HepG2 (cell line): ENCODE data around the gene SLC26A3. TPM values are rescaled to one million over a fixed set of nuclear protein-coding genes. Genes with fewer than 3 reads are reported as not detected.

ENCODE experiments used
- ATAC-seq: fragments of 200-7000 bp; cut with Tn5 transposase; 3 replicates; pipeline ENCODE4 v1.9.1; 2020; ENCODE audit warnings: mild to moderate bottlenecking, moderate library complexity
- BruUV-seq: library from RNA; stranded (reverse); fragments of 400-500 nt; replicated peaks from 2 replicates; lab custom pipeline; 2021; lab: Mats Ljungman, UMichigan
- CTCF ChIA-PET: fragments of 300-600 bp; formaldehyde crosslinking; extraction: SDS; loops from one replicate; lab custom pipeline; 2021; ENCODE audit warnings: low total read pairs, inconsistent platforms, low intra/inter-chr PET ratio; lab: Yijun Ruan, JAX
- POLR2A ChIA-PET: fragments of 350-600 bp; sonication (Branson Sonifier 250); formaldehyde crosslinking; loops from one replicate; lab custom pipeline; 2020; ENCODE audit warnings: antibody characterized with exemption, inconsistent platforms; lab: Yijun Ruan, JAX
- DNase-seq: peaks from one replicate; pipeline ENCODE4 v3.0.0-alpha.2; 2015; ENCODE audit warnings: low spot score
- FAIRE-seq: peaks from 3 replicates; lab custom pipeline; 2011; peaks lifted over from hg19 to GRCh38; lab: Jason Lieb, UNC
- H2AFZ ChIP-seq: one replicate; pipeline ENCODE4 v1.6.1; 2011; ENCODE audit warnings: low read length, inconsistent platforms
- H3K27ac ChIP-seq: fragments of 300-600 bp; 3 replicates; pipeline ENCODE4 v1.8.0; 2011; ENCODE audit warnings: mixed run types, mild to moderate bottlenecking, mixed read lengths, low read length, inconsistent platforms; ENCODE audit not compliant: insufficient read depth; ENCODE audit errors: extremely low read length
- H3K27me3 ChIP-seq, 2 experiments: fragments of 200-600 bp in 1 of 2; 2 replicates in 1 of 2; 3 replicates in 1 of 2; pipeline versions ENCODE4 v1.6.0 to v1.8.0; 2011; ENCODE audit warnings: low read length in 2 of 2, mild to moderate bottlenecking in 2 of 2, moderate library complexity in 2 of 2, inconsistent platforms in 1 of 2; ENCODE audit not compliant: insufficient read depth in 2 of 2, control insufficient read depth in 1 of 2
- H3K36me3 ChIP-seq, 2 experiments: fragments of 200-600 bp in 1 of 2; replicated peaks in 1 of 2; 2 replicates in 1 of 2; 3 replicates in 1 of 2; pipeline versions ENCODE4 v1.5.1 to v1.8.0; 2011; ENCODE audit warnings: low read length in 2 of 2, inconsistent platforms in 1 of 2; ENCODE audit not compliant: insufficient read depth in 2 of 2, control insufficient read depth in 1 of 2
- H3K4me1 ChIP-seq: 2 replicates; pipeline ENCODE4 v1.5.1; 2012; ENCODE audit warnings: low read length, inconsistent platforms; ENCODE audit not compliant: insufficient read depth
- H3K4me2 ChIP-seq: 2 replicates; pipeline ENCODE4 v1.6.0; 2011; ENCODE audit warnings: low read depth, low read length, inconsistent platforms
- H3K4me3 ChIP-seq, 3 experiments: fragments of 200-600 bp in 1 of 3; sonication (generic), shearing (Covaris generic) in 1 of 3; replicated peaks in 1 of 3; 2 replicates each; pipeline ENCODE4 v1.5.1; 2011 to 2016; ENCODE audit warnings: low read length in 3 of 3, inconsistent platforms in 2 of 3, low read depth in 2 of 3, mild to moderate bottlenecking in 2 of 3, control low read depth in 1 of 3, mixed read lengths in 1 of 3; ENCODE audit not compliant: insufficient read depth in 1 of 3
- H3K79me2 ChIP-seq: one replicate; pipeline ENCODE4 v1.6.1; 2011; ENCODE audit warnings: low read length, inconsistent platforms; ENCODE audit not compliant: insufficient read depth
- H3K9ac ChIP-seq: 2 replicates; pipeline ENCODE4 v1.6.0; 2011; ENCODE audit warnings: mild to moderate bottlenecking, low read depth, low read length, inconsistent platforms; ENCODE audit not compliant: insufficient read depth
- H3K9me3 ChIP-seq: 2 replicates; pipeline ENCODE4 v1.5.1; 2012; ENCODE audit warnings: mild to moderate bottlenecking, low read length
- H4K20me1 ChIP-seq: 2 replicates; pipeline ENCODE4 v1.6.0; 2011; ENCODE audit warnings: inconsistent platforms, mild to moderate bottlenecking, low read length, moderate library complexity; ENCODE audit not compliant: insufficient read depth
- ARID3A ChIP-seq: IDR thresholded peaks from 2 replicates; pipeline ENCODE4 v1.6.1; 2012; ENCODE audit warnings: low read depth, low read length, improper control_type of control experiment
- ARNTL ChIP-seq: sonication (generic); formaldehyde crosslinking; IDR thresholded peaks from 2 replicates; pipeline ENCODE4 v1.4.0; 2020; ENCODE audit warnings: mild to moderate bottlenecking, missing genetic modification reagents
- JUN ChIP-seq: sonication (generic); formaldehyde crosslinking; IDR thresholded peaks from 2 replicates; pipeline ENCODE4 v1.4.0; 2020; ENCODE audit warnings: mild to moderate bottlenecking, missing genetic modification reagents
- PITX1 ChIP-seq: sonication (generic); formaldehyde crosslinking; IDR thresholded peaks from 2 replicates; pipeline ENCODE4 v1.5.1; 2020; ENCODE audit warnings: mild to moderate bottlenecking, missing genetic modification reagents
- SMC3 ChIP-seq: IDR thresholded peaks from 2 replicates; pipeline ENCODE4 v1.6.1; 2011; ENCODE audit warnings: low read length, improper control_type of control experiment
- SNAPC4 ChIP-seq: sonication (generic); formaldehyde crosslinking; IDR thresholded peaks from 2 replicates; pipeline ENCODE4 v1.4.0; 2020; ENCODE audit warnings: mild to moderate bottlenecking, missing genetic modification reagents
- SOX13 ChIP-seq, 3 experiments: fragments of 450-650 bp in 1 of 3; sonication (generic) in 1 of 3; formaldehyde crosslinking in 1 of 3; IDR thresholded peaks in 2 of 3; conservative IDR thresholded peaks in 1 of 3; 2 replicates each; pipeline versions ENCODE4 v1.5.0 to v1.6.1; 2016 to 2020; ENCODE audit warnings: antibody characterized with exemption in 1 of 3, mild to moderate bottlenecking in 1 of 3, missing compliant biosample characterization in 1 of 3, missing genetic modification reagents in 1 of 3, moderate library complexity in 1 of 3
- ZFP36L2 ChIP-seq: sonication (generic); formaldehyde crosslinking; IDR thresholded peaks from 2 replicates; pipeline ENCODE4 v1.4.0; 2020; ENCODE audit warnings: missing genetic modification reagents
- ZNF670 ChIP-seq: sonication (generic); formaldehyde crosslinking; IDR thresholded peaks from 2 replicates; pipeline ENCODE4 v1.8.0; 2022; ENCODE audit warnings: mild to moderate bottlenecking, missing genetic modification reagents, borderline replicate concordance
- ZNF687 ChIP-seq: sonication (generic); formaldehyde crosslinking; IDR thresholded peaks from 2 replicates; pipeline ENCODE4 v1.5.1; 2020; ENCODE audit warnings: mild to moderate bottlenecking, missing genetic modification reagents, moderate library complexity
- ZNF747 ChIP-seq: sonication (generic); formaldehyde crosslinking; IDR thresholded peaks from 2 replicates; pipeline ENCODE4 v1.8.1; 2023; ENCODE audit warnings: missing genetic modification reagents, mild to moderate bottlenecking, borderline replicate concordance
- WGBS: methylation state at CpG from one replicate; pipeline ENCODE4 v1.1.6; 2017; ENCODE audit warnings: low lambda C conversion rate; 5-methylcytosine and 5-hydroxymethylcytosine counted together
- in situ Hi-C: cut with HindIII; loops from 2 replicates; pipeline ENCODE4 v1.10.0; 2017; ENCODE audit warnings: low pct_unique_long_range_greater_than_20kb; ENCODE audit not compliant: extremely low pct_ligation_motif_present
- intact Hi-C: fragments of 100-400 bp; cut with micrococcal nuclease; formaldehyde crosslinking; loops from one replicate; pipeline ENCODE4 v1.10.0; 2022; ENCODE audit not compliant: unreplicated experiment
- polyA plus RNA-seq, 8 experiments: library from polyadenylated mRNA; depleted of rRNA in 3 of 8; stranded (reverse) in 7 of 8; unstranded in 1 of 8; fragments of >200 nt; fragmentation: Illumina TruSeq in 4 of 8; extraction: Trizol in 4 of 8; gene quantifications; 2 replicates each; pipeline versions ENCODE4 v1.2.1 to v1.2.3, GENCODE V29; 2011 to 2016; ENCODE audit warnings: low read depth in 4 of 8, missing spikeins in 1 of 8, mixed read lengths in 1 of 8; ENCODE audit not compliant: insufficient read depth in 1 of 8
- total RNA-seq, 5 experiments: library from RNA; depleted of rRNA; stranded (reverse); fragments of >200 nt; fragmentation: Illumina TruSeq; extraction: Trizol; gene quantifications; 2 replicates each; pipeline ENCODE4 v1.2.3, GENCODE V29; 2016; ENCODE audit warnings: low read depth in 1 of 5

The SLC26A3 gene
- total and polyA plus RNA-seq, 2 of the 13 experiments (the other 11 are each of a cell fraction or from before 2014, with no cell fraction given): 0.11 to 0.30 TPM

GRCh38 chr7:107834401-107834800 is 31.4 kb upstream of the SLC26A3 start (continued):
- TF ChIP-seq ARID3A (no peak), SMC3 (no peak), JUN (CRISPR knock-in tag) (no peak), PITX1 (CRISPR knock-in tag) (no peak)

- no TSS peak for BruUV-seq
- Histone ChIP-seq H3K27ac (no peak overlapping the region), H3K36me3 (no peaks in the 10 kb centered on the region), H3K9me3 (no peaks in the 10 kb centered on the region), H2AFZ (no peak overlapping the region), H3K4me3 (no peak overlapping the region), H3K4me1 (no peaks in the 10 kb centered on the region), H3K27me3 (peaks cover 0 to 1% of the 10 kb centered on the region in 2 experiments; a peak in 1 of 5 replicates), H4K20me1 (no peaks in the 10 kb centered on the region), H3K79me2 (no peaks in the 10 kb centered on the region), H3K4me2 (no peak overlapping the region), H3K9ac (no peak overlapping the region)
- FAIRE-seq (no peak), DNase-seq (no peak), ATAC-seq (no peak)
- intact Hi-C loops: no loop called here
- in situ Hi-C loops: no loop called here
- CTCF ChIA-PET: no interaction called here
- TF ChIP-seq SNAPC4 (CRISPR knock-in tag) (no peak), ZNF687 (CRISPR knock-in tag) (no peak), SOX13 (IDR thresholded peaks at IDR 0.05) (no peak), SOX13 (CRISPR knock-in tag; conservative IDR thresholded peaks at IDR 0.05 in 1 of 2, IDR thresholded peaks at IDR 0.05 in 1 of 2) (no peak), ZNF747 (CRISPR knock-in tag) (no peak), ZFP36L2 (CRISPR knock-in tag) (no peak), ZNF670 (CRISPR knock-in tag) (no peak), ARNTL (CRISPR knock-in tag) (no peak)
- POLR2A ChIA-PET: no interaction called here
- WGBS: 27% methylated on average over 7 of the region's 7 CpGs
These were observed 30.7 kb upstream of the SLC26A3 start for GRCh38 chr7:107833684-107834106.
